Gastrocnemius medialis (tissue), 4 donors: Measurements from ENCODE around the gene TCF4. TPM values are rescaled to one million over a fixed set of nuclear protein-coding genes. Genes with fewer than 3 reads are reported as not detected.
A peak's percentile ranks its signal among the peaks of the same experiment; 100 is the strongest.

Experiments
- ATAC-seq, 2 donors: fragments of 150-250 bp; one replicate each; pipeline ENCODE4 v1.9.1; 2016
- DNase-seq, 2 donors: peaks; one replicate each; pipeline ENCODE4 v3.0.0-alpha.2; 2019
- H3K27ac ChIP-seq, 4 donors: fragments of 200-600 bp; sonication (generic); 1 replicate in 1 of 4; 2 replicates in 3 of 4; pipeline ENCODE4 v1.5.1; 2016 to 2018; ENCODE audit warnings: mild to moderate bottlenecking in 2 of 4, moderate library complexity in 1 of 4
- H3K27me3 ChIP-seq, 3 donors: fragments of 200-600 bp; sonication (generic) in 2 of 3; 1 replicate in 1 of 3; 2 replicates in 2 of 3; pipeline versions ENCODE4 v1.5.1 to v1.6.0; 2016 to 2019; ENCODE audit warnings: mild to moderate bottlenecking in 1 of 3, moderate library complexity in 1 of 3
- H3K36me3 ChIP-seq, 2 donors: fragments of 200-600 bp; sonication (generic) in 1 of 2; one replicate each; pipeline ENCODE4 v1.5.1; 2017 to 2018
- H3K4me1 ChIP-seq, 2 donors: fragments of 200-600 bp; sonication (generic) in 1 of 2; one replicate each; pipeline ENCODE4 v1.5.1; 2016 to 2017; ENCODE audit warnings: mild to moderate bottlenecking in 2 of 2
- H3K4me3 ChIP-seq, 4 donors: fragments of 200-600 bp; sonication (generic) in 3 of 4; 1 replicate in 1 of 4; 2 replicates in 3 of 4; pipeline ENCODE4 v1.5.1; 2016 to 2019; ENCODE audit warnings: mild to moderate bottlenecking in 2 of 4
- H3K9me3 ChIP-seq, 3 donors: fragments of 200-600 bp; sonication (generic) in 2 of 3; 1 replicate in 1 of 3; 2 replicates in 2 of 3; pipeline ENCODE4 v1.5.1; 2016 to 2019
- CTCF ChIP-seq, 5 experiments: fragments of 450-650 bp in 3 of 5; fragments of 200-600 bp in 2 of 5; sonication (generic) in 2 of 5; IDR thresholded peaks in 4 of 5; conservative IDR thresholded peaks in 1 of 5; 1 replicate in 4 of 5; 2 replicates in 1 of 5; pipeline ENCODE4 v1.5.1; 2016 to 2019; ENCODE audit warnings: antibody characterized with exemption in 5 of 5, mild to moderate bottlenecking in 3 of 5, moderate library complexity in 3 of 5
- POLR2A ChIP-seq, 2 donors: fragments of 450-650 bp; IDR thresholded peaks; one replicate each; pipeline ENCODE4 v1.6.1; 2017; ENCODE audit warnings: antibody characterized with exemption in 2 of 2, mild to moderate bottlenecking in 2 of 2, moderate library complexity in 2 of 2
- in situ Hi-C, 4 donors: fragments of 200-750 bp; cut with MboI; loops; one replicate each; pipeline versions ENCODE4 v1.15.0 to v1.8.0; 2017; ENCODE audit warnings: low sequenced_read_pairs in 4 of 4
- intact Hi-C: fragments of 100-400 bp; cut with DNase I; formaldehyde crosslinking; loops from one replicate; pipeline ENCODE4 v1.15.1; 2023; ENCODE audit warnings: low total_unique reads
- total RNA-seq, 4 donors: library from RNA; depleted of rRNA; stranded (reverse); fragments of >200 nt; gene quantifications; one replicate each; pipeline versions ENCODE4 v1.1.0 to v1.2.3, GENCODE V29; 2016

Gene TCF4
- total RNA-seq, 4 donors from 2014 or later: 40.3 to 60.6 (median 53.6) TPM

GRCh38 chr18:55336438-55337100, 251.4 kb downstream of the TCF4 start:
- Histone ChIP-seq H3K4me1 (peaks cover 43 to 68% of the 10 kb centered on the region in 2 donors), H3K4me3 (no peak overlapping the region), H3K36me3 (no peaks in the 10 kb centered on the region), H3K9me3 (no peaks in the 10 kb centered on the region), H3K27me3 (no peaks in the 10 kb centered on the region), H3K27ac (peak overlapping the region; percentile 75 to 85 (median 82))
- no peak for TF ChIP-seq CTCF (IDR thresholded peaks at IDR 0.05 in 4 of 5, conservative IDR thresholded peaks at IDR 0.05 in 1 of 5)
- no peak for TF ChIP-seq POLR2A (IDR thresholded peaks at IDR 0.05)
- intact Hi-C loops (loop anchor here (5.0 kb wide), 2 partner anchors 66 to 251 kb away; partner anchors contain the start of gene TCF4), in situ Hi-C loops (loop anchor here in 1 of 4 donors (10.0 to 25.0 kb wide), 3 partner anchors 99 to 1226 kb away; no protein-coding TSS in a partner anchor)
- DNase-seq: no peak
- ATAC-seq: no peak

DNA sequence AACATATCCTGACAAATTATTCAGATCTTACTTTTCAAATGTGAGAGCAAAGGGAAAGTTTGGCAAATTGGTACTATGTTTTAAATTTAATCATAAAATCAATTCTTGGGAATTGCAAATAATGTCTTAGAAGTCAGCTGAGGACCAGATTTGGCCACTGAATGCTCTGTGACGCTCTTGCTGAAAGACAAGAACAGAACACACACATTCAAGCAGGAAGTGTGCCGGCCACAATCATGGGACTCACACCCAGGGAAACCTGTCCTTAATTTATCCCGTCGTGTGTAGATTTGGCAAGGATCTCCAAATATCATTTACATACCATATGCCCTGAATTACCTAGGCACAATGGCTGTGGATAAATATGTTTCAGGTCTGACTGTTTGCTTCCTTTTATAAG, 253.1 kb downstream of the TCF4 start:
- H3K27me3 ChIP-seq: no peaks in the 10 kb centered on the region
- in situ Hi-C loops (loop anchor here in 1 of 4 donors (10.0 to 25.0 kb wide), 3 partner anchors 98 to 1227 kb away; no protein-coding TSS in a partner anchor), intact Hi-C loops (loop anchor here (5.0 kb wide), 2 partner anchors 67 to 252 kb away; partner anchors contain the start of gene TCF4)
- H3K27ac ChIP-seq: peak overlapping the region; percentile 39 to 83 (median 63)
- no peaks in the 10 kb centered on the region for H3K9me3 ChIP-seq
- H3K4me3 ChIP-seq: no peak overlapping the region
- peaks cover 43 to 68% of the 10 kb centered on the region in 2 donors for H3K4me1 ChIP-seq
- no peaks in the 10 kb centered on the region for H3K36me3 ChIP-seq
- TF ChIP-seq POLR2A (IDR thresholded peaks at IDR 0.05) (no peak), CTCF (IDR thresholded peaks at IDR 0.05 in 4 of 5, conservative IDR thresholded peaks at IDR 0.05 in 1 of 5) (no peak)
- ATAC-seq: peak; percentile 39 to 52
- DNase-seq: peak; percentile 58 to 61

DNA sequence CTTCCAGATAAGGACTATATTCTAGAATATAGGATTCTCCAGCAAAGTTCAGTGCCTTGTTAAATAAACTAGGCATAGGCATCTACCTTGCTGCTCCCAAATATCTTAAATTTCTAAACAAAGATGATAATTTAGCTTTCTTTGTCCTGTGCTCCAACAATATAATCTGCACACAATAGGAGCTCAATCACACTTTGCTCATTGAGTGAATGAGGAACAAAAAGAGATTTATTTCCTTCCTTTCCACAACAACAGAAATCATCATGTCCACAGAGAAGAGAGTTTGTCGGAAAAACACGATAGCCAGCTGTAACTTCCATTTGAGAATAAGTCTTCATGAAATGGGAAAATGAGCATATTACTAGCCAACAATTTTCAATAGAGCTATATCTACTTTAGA, 256.7 kb downstream of the TCF4 start:
- DNase-seq (no peak), ATAC-seq (no peak)
- no peak overlapping the region for H3K4me3 ChIP-seq
- in situ Hi-C loops (loop anchor here in 1 of 4 donors (10.0 to 25.0 kb wide), 3 partner anchors 94 to 1231 kb away; no protein-coding TSS in a partner anchor), intact Hi-C loops (no loop called here)
- H3K36me3 ChIP-seq: no peaks in the 10 kb centered on the region
- H3K27ac ChIP-seq: peak overlapping the region in 3 of 4 donors; percentile 2 to 93 (median 14)
- TF ChIP-seq POLR2A (IDR thresholded peaks at IDR 0.05) (no peak), CTCF (IDR thresholded peaks at IDR 0.05 in 4 of 5, conservative IDR thresholded peaks at IDR 0.05 in 1 of 5) (no peak)
- H3K9me3 ChIP-seq: no peaks in the 10 kb centered on the region
- peaks cover 35 to 64% of the 10 kb centered on the region in 2 donors for H3K4me1 ChIP-seq
- H3K27me3 ChIP-seq: no peaks in the 10 kb centered on the region

GRCh38 chr18:55328301-55328700, 259.7 kb downstream of the TCF4 start:
- H3K4me1 ChIP-seq: peaks cover 37 to 54% of the 10 kb centered on the region in 2 donors
- no peaks in the 10 kb centered on the region for H3K9me3 ChIP-seq
- TF ChIP-seq POLR2A (IDR thresholded peaks at IDR 0.05) (no peak), CTCF (IDR thresholded peaks at IDR 0.05 in 4 of 5, conservative IDR thresholded peaks at IDR 0.05 in 1 of 5) (no peak)
- H3K4me3 ChIP-seq: no peak overlapping the region
- ATAC-seq (peak; percentile 54 to 78), DNase-seq (no peak)
- in situ Hi-C loops: loop anchor here (10.0 to 25.0 kb wide), 4 partner anchors 76 to 1234 kb away; partner anchors contain the start of gene TCF4 (in 3 of the 4)
- intact Hi-C loops: no loop called here
- H3K36me3 ChIP-seq: no peaks in the 10 kb centered on the region
- peak overlapping the region; percentile 63 to 95 (median 93) for H3K27ac ChIP-seq
- H3K27me3 ChIP-seq: no peaks in the 10 kb centered on the region
